HG03342 (cell line): ENCODE results near the gene TM4SF18.
A peak's percentile ranks its signal among the peaks of the same experiment; 100 is the strongest.

Experiments used
- ATAC-seq: cut with Tn5 transposase; IDR thresholded peaks from one replicate; pipeline ENCODE4 v1.9.1; 2021; ENCODE audit warnings: mild to moderate bottlenecking, moderate library complexity; ENCODE audit not compliant: unreplicated experiment

The TM4SF18 gene

GRCh38 chr3:149291178-149291577, 42.3 kb downstream of the TM4SF18 start:
- ATAC-seq: peak; percentile 66

- ATAC-seq: no peak
Observed at GRCh38 chr3:149288655-149289054, 44.8 kb downstream of the TM4SF18 start.

GRCh38 chr3:149284034-149284433, 49.4 kb downstream of the TM4SF18 start:
- no peak for ATAC-seq

- no peak for ATAC-seq
Observed at GRCh38 chr3:149283401-149283800, 50.0 kb downstream of the TM4SF18 start.

- ATAC-seq: no peak
Observed at GRCh38 chr3:149282836-149283235, 50.6 kb downstream of the TM4SF18 start.

- ATAC-seq: no peak
Observed at GRCh38 chr3:149282322-149282721, 51.1 kb downstream of the TM4SF18 start.

GRCh38 chr3:149280671-149281349, 52.6 kb downstream of the TM4SF18 start:
- no peak for ATAC-seq

- no peak for ATAC-seq
Observed at GRCh38 chr3:149278911-149279310, 54.5 kb downstream of the TM4SF18 start.

- ATAC-seq: peak; percentile 56
Observed at GRCh38 chr3:149277331-149277813, 56.1 kb downstream of the TM4SF18 start.

GRCh38 chr3:149276619-149277018, 56.8 kb downstream of the TM4SF18 start:
- no peak for ATAC-seq

- ATAC-seq: no peak
Observed at GRCh38 chr3:149274220-149274619, 59.2 kb downstream of the TM4SF18 start.

- peak; percentile 85 for ATAC-seq
Observed at GRCh38 chr3:149273096-149273751, 60.2 kb downstream of the TM4SF18 start.

- no peak for ATAC-seq
Observed at GRCh38 chr3:149271669-149272068, 61.8 kb downstream of the TM4SF18 start.

- ATAC-seq: no peak
Observed at GRCh38 chr3:149270180-149270579, 63.3 kb downstream of the TM4SF18 start.

GRCh38 chr3:149269687-149270086, 63.7 kb downstream of the TM4SF18 start:
- no peak for ATAC-seq
